OCI-LY7 (cell line): Measurements from ENCODE around the gene CASZ1. TPM values are rescaled to one million over a fixed set of nuclear protein-coding genes. Genes with fewer than 3 reads are reported as not detected.

Experiments
- BruUV-seq: library from RNA; stranded (reverse); fragments of 400-500 nt; replicated peaks from 2 replicates; lab custom pipeline; 2021; lab: Mats Ljungman, UMichigan
- CTCF ChIA-PET: fragments of 300-600 bp; sonication (Branson Sonifier 250); formaldehyde crosslinking; loops from one replicate; lab custom pipeline; 2022; ENCODE audit warnings: antibody characterized with exemption; ENCODE audit not compliant: unreplicated experiment; lab: Charles Lee
- POLR2A ChIA-PET: fragments of 300-600 bp; sonication (Branson Sonifier 250); formaldehyde crosslinking; loops from one replicate; lab custom pipeline; 2022; ENCODE audit warnings: antibody characterized with exemption; lab: Charles Lee
- DNase-seq: peaks from one replicate; pipeline ENCODE4 v3.0.0-alpha.2; 2015; ENCODE audit warnings: low spot score
- H2AFZ ChIP-seq: fragments of 200-600 bp; sonication (generic), shearing (Covaris generic); 2 replicates; pipeline ENCODE4 v1.6.1; 2014; ENCODE audit warnings: mild to moderate bottlenecking, antibody characterized with exemption, low read length, moderate library complexity
- H3K27ac ChIP-seq: fragments of 200-600 bp; sonication (generic); 2 replicates; pipeline ENCODE4 v1.5.1; 2014; ENCODE audit warnings: mixed run types, low read depth, mild to moderate bottlenecking, moderate library complexity, low read length, inconsistent platforms; ENCODE audit not compliant: poor library complexity, severe bottlenecking
- H3K36me3 ChIP-seq: fragments of 200-600 bp; sonication (generic); 2 replicates; pipeline ENCODE4 v1.6.1; 2014; ENCODE audit warnings: mild to moderate bottlenecking, antibody characterized with exemption, low read length, moderate library complexity, mixed read lengths; ENCODE audit not compliant: insufficient read depth
- H3K4me1 ChIP-seq: fragments of 200-600 bp; sonication (generic); 2 replicates; pipeline ENCODE4 v1.5.1; 2014; ENCODE audit warnings: mild to moderate bottlenecking, low read length; ENCODE audit not compliant: insufficient read depth, poor library complexity, severe bottlenecking
- H3K4me2 ChIP-seq: fragments of 200-600 bp; sonication (generic); 2 replicates; pipeline ENCODE4 v1.6.1; 2014; ENCODE audit warnings: mild to moderate bottlenecking, low read length
- H3K4me3 ChIP-seq: fragments of 200-600 bp; sonication (generic); 2 replicates; pipeline ENCODE4 v1.5.1; 2014; ENCODE audit warnings: mild to moderate bottlenecking, low read depth, low read length; ENCODE audit not compliant: poor library complexity, severe bottlenecking
- H3K79me2 ChIP-seq: fragments of 200-600 bp; sonication (generic); 2 replicates; pipeline ENCODE4 v1.6.1; 2016; ENCODE audit warnings: low read depth, mild to moderate bottlenecking, low read length, moderate library complexity, mixed read lengths; ENCODE audit not compliant: insufficient read depth
- H3K9me2 ChIP-seq: fragments of 200-600 bp; sonication (generic); 2 replicates; pipeline ENCODE4 v1.6.1; 2016; ENCODE audit warnings: mild to moderate bottlenecking, low read length, mixed read lengths; ENCODE audit not compliant: insufficient read depth
- H3K9me3 ChIP-seq: fragments of 200-600 bp; sonication (generic); 2 replicates; pipeline ENCODE4 v1.6.1; 2014; ENCODE audit warnings: mild to moderate bottlenecking, mixed run types, low read length, mixed read lengths
- H4K20me1 ChIP-seq: fragments of 200-600 bp; sonication (generic); 2 replicates; pipeline ENCODE4 v1.6.1; 2014; ENCODE audit warnings: mild to moderate bottlenecking, antibody characterized with exemption, low read length, moderate library complexity, mixed read lengths; ENCODE audit not compliant: insufficient read depth
- CTCF ChIP-seq: fragments of 200-600 bp; sonication (generic); conservative IDR thresholded peaks from 2 replicates; pipeline ENCODE4 v1.5.1; 2014; ENCODE audit warnings: mild to moderate bottlenecking, antibody characterized with exemption, low read length, moderate library complexity, mixed read lengths
- EZH2phosphoT487 ChIP-seq: fragments of 200-600 bp; sonication (generic); IDR thresholded peaks from 2 replicates; pipeline ENCODE4 v1.6.1; 2018; ENCODE audit warnings: low read depth, borderline replicate concordance, mild to moderate bottlenecking, mixed run types, antibody characterized with exemption, low read length, moderate library complexity, mixed read lengths
- intact Hi-C: fragments of 100-400 bp; cut with micrococcal nuclease; formaldehyde crosslinking; loops from one replicate; pipeline ENCODE4 v1.10.0; 2022; ENCODE audit not compliant: unreplicated experiment
- total RNA-seq, 2 experiments: library from RNA; depleted of rRNA in 1 of 2; stranded (reverse); fragments of >200 nt in 1 of 2; shearing (Covaris generic) in 1 of 2; gene quantifications; 2 replicates each; pipeline ENCODE4 v1.2.3, GENCODE V29; 2014 to 2022

CASZ1 gene
- total RNA-seq, 2 experiments from 2014 or later: 3.3 to 3.9 TPM

GRCh38 chr1:10737651-10738050 is 58.8 kb downstream of the CASZ1 start:
- Histone ChIP-seq H4K20me1 (no peaks in the 10 kb centered on the region), H3K9me3 (no peaks in the 10 kb centered on the region), H3K4me1 (no peaks in the 10 kb centered on the region), H3K79me2 (no peaks in the 10 kb centered on the region), H3K4me2 (no peak overlapping the region), H3K9me2 (no peaks in the 10 kb centered on the region), H3K4me3 (no peak overlapping the region), H3K36me3 (no peaks in the 10 kb centered on the region), H2AFZ (no peak overlapping the region), H3K27ac (no peak overlapping the region)
- intact Hi-C loops: no loop called here
- CTCF ChIA-PET: no interaction called here
- TF ChIP-seq CTCF (no peak), EZH2phosphoT487 (no peak)
- DNase-seq: no peak
- POLR2A ChIA-PET: no interaction called here
- BruUV-seq: no TSS peak

GRCh38 chr1:10736634-10737586 is 59.5 kb downstream of the CASZ1 start:
- Histone ChIP-seq H2AFZ (no peak overlapping the region), H3K36me3 (no peaks in the 10 kb centered on the region), H3K79me2 (no peaks in the 10 kb centered on the region), H4K20me1 (no peaks in the 10 kb centered on the region), H3K4me3 (no peak overlapping the region), H3K9me3 (no peaks in the 10 kb centered on the region), H3K4me2 (no peak overlapping the region), H3K9me2 (no peaks in the 10 kb centered on the region), H3K4me1 (no peaks in the 10 kb centered on the region), H3K27ac (no peak overlapping the region)
- TF ChIP-seq CTCF (no peak), EZH2phosphoT487 (no peak)
- intact Hi-C loops: no loop called here
- no TSS peak for BruUV-seq
- POLR2A ChIA-PET: no interaction called here
- CTCF ChIA-PET: no interaction called here
- no peak for DNase-seq
